GM18907 (cell line): Measurements from ENCODE around the gene CGRRF1.

ENCODE experiments used
- ATAC-seq: cut with Tn5 transposase; IDR thresholded peaks from one replicate; pipeline ENCODE4 v1.9.1; 2021; ENCODE audit warnings: mild to moderate bottlenecking, moderate library complexity; ENCODE audit not compliant: unreplicated experiment

Gene CGRRF1

DNA sequence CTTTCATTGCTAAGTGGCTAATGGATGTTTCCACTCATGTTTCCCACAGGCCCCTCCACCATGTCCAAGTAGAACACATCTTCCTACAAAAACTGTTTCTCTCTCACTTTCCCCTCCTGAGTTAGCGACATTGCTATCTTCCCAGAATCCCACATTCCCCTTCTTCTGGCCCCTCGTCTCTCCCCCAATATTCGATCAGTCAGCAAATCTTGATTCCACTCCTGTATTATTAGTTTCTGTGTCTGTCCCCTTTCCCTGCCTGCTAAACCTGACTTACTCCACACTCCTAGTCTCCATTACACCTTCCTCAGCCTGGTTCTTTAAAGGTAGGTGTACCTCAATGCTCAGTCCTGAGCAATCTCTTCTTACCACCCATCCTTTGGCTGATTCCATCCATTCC is 37.9 kb downstream of the CGRRF1 start:
- ATAC-seq: no peak

DNA sequence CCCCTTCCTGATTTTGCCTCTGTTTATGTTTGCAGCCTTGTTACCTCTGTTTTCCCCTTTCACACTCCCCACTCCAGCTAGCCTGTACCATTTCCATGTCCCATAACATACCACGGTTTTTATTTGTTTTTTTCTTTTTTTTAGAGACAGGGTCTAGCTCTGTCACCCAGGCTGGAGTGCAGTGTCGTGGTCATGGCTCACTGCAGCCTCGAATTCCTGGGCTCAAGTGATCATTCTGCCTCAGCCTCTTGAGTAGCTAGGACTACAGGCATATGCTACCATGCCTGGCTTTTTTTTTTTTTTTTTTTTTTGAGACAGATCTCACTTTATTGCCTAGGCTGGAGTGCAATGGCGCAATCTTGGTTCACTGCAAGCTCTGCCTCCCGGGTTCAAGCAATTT is 38.8 kb downstream of the CGRRF1 start:
- no peak for ATAC-seq

DNA sequence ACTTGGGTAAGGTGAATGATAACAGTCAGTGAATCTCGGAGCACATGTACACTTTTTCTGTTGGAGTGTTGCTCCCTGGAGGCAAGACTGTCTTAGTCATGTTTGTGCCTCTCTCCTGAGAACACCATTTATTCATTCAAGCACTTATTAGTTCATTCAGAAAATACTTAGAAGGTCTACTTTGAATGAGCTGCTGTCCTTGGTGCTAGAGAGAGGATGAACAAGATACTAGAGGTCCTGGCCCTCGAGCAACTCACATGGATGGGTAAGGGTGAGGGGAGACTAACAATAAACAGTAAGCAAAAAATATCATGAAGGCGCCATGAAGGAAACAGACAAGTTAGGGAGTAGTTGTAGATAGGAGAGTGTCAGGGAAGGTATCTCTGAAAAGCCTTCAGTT is 40.2 kb downstream of the CGRRF1 start:
- ATAC-seq: no peak

DNA sequence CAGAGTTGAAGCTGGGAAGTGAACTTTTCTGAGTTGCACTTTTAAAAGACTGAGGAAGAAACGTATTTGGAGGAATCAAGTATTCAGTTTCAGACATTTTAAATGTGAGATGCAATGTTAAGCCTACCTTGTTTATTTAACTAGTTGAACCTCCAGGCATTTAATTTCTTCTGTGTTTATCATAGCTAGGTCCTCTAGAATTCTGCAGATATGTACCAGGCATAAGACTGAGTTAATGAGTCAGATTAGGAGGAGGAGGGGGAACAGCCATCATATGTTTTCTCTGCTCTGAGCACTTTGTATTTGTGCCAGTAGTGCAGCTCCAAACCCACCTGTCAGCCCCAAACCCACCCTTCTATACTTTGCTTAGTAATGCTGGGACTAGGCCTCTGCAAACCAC is 40.8 kb downstream of the CGRRF1 start:
- no peak for ATAC-seq

DNA sequence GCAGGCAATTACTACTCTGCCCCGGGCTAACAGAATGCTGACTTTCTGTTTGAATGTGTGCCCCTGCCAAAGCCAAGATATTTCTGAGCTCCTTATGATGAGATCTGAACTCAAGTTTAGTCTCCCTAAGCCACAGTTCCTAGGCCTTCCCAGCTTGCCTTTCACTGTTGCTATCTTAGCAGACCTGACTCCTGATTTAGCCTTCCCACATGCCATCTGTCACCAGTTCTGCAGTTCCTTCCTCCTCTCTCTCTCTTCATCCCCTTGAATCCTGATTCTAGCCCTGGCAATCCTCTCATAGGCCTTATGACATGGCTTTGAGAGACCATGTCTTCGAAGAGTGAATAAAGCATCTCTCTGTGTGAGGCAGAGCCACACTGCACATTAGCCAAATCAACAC is 44.7 kb downstream of the CGRRF1 start:
- ATAC-seq: no peak

DNA sequence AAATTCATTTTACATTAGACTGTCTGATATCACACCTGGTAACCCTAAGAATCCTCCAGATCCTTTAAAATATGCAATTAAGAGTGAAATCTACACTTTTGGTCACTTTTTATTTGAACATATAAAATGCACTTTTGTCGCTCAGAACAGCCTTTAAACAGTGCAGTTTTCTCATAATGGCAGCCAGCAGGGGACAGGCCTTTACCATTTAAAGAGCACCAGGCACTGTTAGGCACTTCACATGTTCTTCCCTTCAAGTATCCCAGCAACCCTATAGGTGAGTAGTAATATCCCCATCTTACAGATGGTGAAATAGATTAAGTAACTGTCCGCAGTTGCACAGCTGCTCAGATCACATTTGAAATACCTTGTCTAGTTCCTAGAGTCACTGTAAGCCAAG is 45.9 kb downstream of the CGRRF1 start:
- no peak for ATAC-seq

DNA sequence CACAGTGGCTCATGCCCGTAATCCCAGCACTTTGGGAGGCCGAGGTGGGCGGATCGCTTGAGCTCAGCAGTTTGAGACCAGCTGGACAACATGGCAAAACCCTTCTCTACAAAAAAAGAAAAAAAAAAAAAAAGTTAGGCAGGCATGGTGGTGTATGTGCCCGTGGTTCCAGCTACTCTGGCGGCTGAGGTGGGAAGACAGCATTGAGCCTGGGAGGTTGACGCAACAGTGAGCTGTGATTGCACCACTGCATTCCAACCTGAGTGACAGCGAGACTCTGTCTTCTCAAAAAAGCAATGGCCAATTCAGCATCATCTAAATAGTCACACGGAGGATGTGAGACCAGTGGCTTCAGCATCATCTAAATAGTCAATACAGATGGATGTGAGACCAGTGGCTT is 46.8 kb downstream of the CGRRF1 start:
- ATAC-seq: no peak

DNA sequence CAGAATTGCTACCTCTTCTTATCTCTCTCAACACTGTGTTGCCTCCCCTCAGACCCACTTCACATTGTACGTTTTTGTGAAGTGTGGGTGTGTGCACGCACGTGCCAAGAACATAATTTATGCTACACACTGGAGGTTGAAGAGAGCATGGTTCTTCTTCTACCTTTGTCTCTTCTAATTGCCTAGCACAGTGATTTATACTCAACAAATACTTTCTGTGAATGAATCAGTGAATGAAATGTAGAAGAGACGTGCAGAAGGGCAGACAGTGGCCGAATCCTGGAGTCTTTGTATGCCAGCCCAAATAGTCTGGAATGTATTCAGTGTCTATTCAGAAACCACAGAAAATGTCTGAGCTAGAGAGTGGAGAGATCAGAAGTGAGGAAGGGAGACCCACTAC is 52.6 kb downstream of the CGRRF1 start:
- ATAC-seq: no peak

DNA sequence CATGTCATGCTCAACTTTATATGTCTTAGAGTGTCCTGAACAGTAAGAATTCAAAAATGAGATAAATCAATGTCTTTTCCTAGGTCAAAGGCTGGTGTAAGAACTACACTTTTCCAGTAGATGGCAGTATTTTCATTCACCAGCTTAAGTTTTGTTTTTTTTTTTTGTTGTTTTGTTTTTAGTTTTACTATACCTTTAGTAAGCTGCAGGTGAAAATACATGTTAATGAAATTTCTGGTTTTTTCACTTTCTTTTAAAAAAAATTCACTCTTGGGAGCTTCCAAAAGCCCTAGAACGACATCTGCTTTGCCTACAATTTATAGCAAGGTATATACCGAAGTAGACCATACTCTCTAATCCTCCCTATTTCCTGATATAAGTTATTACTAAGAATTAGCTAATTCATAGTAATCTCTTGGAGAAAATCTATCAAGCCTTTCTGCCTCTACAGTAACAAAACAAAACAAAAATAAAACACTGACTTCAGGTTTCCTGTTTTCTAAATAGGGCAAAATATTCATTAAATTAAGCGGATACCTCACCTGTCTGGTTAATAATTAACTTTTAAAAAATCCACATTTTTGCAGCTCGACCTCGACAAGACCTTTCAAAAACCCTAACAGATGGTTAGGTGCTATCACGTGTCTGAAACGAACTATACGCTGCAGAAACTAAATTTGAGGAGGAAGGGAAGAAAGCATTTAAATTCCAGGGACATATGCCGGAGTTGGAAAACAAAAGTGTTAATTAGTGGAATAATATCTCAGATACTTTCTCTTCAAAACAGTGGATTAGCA is 54.6 kb downstream of the CGRRF1 start:
- no peak for ATAC-seq

DNA sequence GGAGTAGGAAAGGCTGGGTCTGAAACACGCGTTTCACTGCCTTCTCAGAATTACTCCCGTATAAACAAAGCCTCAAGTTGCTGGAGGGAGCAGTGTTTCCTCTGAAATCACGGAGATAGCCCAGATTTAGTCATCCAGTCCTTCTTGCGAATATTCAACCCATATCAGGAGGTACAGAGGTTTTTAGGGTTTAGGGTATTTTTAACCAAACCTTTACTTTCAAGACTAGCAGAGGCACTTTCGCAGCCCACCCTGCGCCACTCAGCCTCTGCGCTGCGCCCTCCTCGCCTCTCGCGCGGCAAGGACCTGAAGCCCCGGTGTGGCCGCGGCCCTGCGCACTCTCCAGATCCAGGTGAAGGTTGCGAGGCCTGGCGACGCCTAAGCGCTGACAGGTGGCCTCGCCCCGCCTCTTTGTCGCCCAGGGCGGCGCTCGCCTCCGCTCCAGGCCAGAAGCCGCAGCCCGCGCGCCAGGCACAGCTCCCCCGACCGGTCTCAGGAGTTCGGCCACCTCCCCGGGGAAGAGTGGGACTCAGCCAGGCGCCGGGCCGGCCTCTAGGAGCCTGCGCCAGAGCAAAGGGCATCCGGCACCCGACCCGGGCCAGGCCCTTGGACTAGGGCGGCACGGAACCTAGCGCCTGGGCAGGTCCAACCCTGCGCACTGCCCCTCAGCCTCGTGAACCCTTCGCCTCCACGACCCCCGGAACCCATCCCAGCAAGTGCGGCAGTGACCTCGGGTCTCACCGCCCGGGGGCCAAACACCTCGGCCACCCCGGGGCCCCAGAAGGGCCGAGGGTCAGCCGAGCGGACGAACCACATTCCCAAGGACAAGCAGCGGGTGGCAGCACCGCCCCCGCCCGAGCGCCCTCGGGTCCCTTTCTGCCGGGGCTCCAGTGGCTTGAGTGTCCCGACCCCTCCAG is 55.4 kb downstream of the CGRRF1 start:
- peak; percentile 42 for ATAC-seq

DNA sequence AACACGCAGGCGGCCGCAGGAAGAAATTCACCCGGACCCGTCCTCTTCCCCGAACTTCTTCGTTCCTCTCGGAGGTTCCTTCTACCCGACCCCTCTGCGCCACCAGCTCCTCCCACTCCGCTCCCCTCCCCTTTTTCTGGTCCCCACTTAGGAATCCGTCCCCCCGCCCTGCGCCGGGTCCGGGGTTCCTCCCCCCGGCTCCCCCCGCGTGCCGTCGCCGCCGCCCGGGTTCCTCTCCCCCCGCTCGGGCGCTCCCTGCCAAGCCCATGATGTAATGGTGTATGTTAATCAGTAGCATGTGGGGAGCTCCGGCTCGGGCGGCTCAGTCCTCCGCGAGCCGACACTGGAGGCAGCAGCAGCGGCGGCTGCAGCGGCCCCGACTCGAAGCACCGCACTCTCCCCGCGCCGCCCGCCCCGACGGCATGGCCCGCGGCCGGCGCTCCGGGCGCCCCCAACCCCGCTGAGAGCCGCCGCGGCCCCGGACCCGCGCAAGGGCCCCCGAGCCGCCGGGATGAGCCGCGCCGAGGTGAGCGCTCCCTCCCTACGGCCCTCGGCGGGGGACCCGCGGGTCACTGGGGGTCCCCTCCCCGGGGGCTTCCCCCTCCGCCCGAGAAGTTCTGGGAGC is 56.2 kb downstream of the CGRRF1 start:
- peak; percentile 59 for ATAC-seq

DNA sequence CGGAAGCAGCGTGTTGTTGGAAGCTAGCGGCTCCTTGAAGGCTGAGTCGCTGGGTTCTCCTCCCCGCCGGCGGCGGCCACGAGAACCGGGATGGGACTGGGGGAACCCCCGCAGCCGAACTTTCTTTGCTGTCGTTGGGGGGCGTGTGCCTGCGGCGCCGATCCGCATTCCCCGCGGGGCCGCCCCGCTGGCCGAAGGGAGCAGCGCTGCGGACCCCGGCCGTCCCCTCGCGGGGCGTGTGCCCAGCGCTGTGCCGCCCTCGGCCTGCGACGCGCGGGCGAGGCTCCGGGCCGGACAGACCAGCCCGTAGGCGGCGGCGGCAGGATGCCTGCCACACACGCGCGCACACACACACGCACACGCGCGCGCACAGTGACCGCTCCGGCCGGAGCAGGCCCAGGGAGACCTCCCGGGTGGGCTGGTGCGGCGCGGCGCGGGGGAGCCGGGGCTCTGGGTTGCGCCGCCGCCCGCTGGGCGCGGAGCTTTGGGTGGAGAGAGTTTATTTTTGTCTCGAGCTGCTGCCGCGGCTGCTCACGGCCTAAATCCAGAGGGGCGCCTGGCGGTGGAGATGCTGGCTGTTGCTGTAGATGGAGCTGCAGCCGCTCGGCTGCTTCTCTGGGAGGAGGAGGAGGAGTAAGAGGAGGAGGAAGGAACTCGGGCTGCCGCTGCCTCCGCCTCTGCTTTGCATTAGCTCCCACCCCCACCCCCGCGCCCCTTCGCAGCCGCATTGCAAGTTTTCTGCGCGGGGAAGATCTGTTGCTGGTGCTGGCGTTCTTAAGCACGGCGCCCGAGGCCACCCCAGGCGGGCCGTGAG is 56.9 kb downstream of the CGRRF1 start, which contains the start of gene SAMD4A:
Gene SAMD4A, plus strand, starts transcription at position 719 of the 814 bp plus-strand sequence. CDS start 789 bp downstream, outside the sequence.
- peak; percentile 44 for ATAC-seq

DNA sequence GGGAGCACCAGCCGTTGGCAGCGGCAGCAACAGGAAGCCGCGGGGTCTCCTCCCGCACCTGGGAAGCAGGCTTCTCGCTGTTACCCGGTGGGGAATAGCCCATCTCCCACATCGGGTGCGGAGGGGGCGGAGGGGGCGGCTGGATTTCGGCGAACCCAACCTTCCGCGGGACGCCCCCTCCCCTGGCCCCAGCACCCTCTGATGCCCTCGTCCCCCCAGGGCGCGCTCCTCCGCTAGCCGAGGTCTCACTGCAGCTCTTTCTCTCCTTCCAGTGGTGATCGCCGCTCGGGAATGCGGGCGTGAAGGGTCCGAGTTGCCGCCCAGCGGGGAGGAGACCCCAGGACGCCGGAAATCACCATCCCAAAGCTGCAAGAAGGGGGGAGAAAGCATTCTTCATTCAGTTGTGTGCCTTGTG is 57.5 kb downstream of the CGRRF1 start:
- ATAC-seq: no peak

DNA sequence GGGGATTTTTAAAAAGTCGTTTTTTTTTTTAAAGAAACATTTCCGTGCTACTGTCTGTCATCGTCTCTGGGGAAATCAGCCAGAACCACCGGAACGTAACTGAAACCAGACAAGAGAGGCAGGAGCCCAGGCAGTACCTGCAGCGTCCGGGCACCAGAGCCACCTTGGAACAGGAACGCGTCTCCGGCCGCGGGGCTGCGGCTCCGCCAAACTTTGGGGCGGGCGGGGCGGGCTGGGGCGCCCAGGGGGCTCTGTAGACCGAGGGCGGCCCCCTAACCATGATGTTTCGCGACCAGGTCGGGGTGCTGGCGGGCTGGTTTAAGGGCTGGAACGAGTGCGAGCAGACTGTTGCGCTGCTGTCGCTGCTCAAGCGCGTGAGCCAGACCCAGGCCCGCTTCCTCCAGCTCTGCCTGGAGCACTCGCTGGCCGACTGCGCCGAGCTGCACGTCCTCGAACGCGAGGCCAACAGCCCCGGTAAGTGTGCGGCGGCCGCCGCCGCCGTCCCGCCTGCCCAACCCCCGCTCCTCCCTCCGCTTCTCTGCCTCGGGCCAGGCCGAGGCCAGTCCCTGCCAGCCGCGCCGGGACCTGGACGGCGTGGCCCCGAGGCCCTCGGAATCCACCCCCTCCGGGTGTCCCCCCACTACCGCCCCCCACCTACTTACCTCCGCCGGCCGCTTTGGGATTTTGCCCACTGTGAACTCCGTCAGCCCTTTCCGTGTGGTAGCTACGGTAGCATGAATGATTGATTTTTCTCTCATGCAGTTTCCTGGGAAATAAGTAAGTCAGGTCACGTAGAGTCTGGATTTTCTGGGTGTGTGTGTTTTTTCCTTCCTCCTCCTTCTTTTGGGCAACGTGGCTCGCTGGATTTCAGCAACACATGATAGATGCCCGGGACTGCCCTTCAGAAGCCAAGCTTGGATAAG is 58.2 kb downstream of the CGRRF1 start:
- peak; percentile 26 for ATAC-seq

DNA sequence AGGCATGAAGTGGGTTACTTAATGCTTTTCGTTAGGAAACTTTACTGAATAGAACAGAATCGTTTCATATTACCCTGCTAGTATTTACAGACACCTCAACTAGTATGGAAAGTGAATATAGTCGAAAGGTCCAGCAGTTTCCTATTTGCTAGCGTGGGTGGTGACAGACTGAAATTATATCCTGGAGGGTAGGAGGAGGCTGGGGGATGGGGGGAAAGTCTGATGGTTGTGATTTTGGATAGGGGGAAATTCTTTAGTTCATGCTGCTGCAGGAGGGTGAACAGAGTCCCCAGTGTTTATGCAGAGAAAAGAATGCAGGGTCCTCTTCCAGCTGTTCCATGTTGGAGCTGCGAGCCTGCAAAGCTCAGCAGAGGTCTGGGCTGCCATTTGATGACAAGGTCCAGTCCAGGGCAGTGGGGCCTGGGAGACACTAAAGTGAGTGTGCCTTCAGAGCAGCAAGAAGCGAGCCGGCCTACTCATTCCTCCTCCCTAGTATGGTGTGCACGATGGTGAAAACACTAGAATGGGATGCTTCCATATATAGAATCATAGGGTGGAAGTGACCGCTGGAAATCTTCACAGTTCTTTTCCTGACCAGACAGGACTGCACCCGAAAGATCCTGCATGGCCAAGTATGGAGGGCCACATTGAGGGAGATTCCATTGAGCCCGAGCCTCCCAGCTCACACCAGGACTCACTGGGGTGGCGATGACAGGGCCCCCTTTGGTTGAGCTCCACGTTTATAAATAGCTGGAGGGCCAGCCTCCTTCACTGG is 59.3 kb downstream of the CGRRF1 start:
- no peak for ATAC-seq

DNA sequence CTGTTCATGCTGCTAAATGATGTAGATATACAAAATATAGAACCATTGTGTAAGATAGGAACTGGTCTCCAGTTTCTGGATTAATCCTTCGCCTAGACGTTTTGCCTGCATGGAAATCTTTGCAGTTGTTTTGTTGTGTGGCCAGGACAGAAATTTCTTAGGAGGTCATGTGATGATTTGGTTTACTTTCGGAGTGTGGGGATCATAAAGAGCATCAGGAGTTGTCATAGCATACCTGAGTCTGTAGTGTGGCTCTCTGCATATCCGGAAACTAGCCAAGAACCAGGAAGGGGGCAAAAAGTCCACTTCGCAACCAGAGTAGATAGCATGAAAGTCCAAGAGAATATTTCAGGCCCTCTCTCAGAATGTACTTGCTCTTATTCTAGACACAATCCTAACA is 60.3 kb downstream of the CGRRF1 start:
- ATAC-seq: no peak

DNA sequence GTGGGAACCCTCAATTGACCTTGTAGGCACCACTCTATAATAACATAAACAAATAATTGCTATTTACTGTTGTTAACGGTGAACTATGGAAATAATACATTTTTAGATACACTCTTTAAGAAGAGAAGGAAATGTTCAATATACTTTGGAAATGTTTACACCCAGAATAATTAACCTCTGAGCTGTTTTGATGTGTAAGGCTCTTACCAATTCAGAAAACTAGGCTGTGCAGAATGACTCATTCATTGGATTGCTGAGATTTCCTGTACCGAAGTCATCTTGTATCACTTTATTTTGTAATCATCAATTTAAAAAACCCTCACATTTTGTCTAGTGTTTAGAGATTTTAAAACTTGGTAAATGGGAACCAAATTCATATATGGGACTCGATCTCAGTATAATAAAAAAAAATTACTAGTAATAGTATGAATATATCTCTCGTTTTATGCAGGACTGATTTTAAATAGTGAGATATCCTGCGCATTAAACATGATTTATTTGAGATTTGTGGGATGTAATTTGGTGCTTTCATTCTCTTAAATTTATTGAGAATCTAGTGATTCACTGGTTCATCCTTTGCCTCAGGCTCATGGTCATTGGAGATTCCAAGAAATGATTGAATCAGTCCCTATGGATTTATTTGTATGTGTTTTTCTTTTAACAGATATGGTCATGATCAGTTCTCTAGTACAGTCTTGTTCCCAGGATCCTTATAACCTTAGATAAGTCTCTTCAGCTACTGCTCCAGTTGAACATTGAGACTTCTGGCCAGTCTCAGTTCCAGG is 61.1 kb downstream of the CGRRF1 start:
- ATAC-seq: no peak

DNA sequence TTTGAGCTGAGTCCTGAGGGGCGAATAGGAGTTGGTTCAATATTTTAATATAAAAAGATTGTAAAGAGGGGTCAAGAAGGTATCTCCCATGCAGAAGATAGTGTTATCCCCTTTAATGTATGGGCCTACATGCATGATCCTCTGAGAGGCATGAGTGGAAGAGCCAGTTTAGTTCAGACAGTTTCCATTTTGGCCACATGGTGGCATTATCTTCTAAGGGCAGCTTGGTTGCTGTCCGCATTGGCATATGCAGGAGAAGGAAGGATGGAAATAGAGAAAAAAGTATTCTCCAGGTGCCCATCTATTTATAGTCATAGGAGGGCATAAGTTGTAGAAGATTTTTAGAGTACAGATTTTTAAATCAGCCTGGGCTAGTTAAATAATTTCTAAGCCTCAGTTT is 62.6 kb downstream of the CGRRF1 start:
- ATAC-seq: no peak
